Sigmoid colon (tissue), 4 donors: ENCODE measurements around the gene GAGE12F.
"Not testable (repeated sequence)": the region's sequence is repeated elsewhere in the genome, so short reads cannot be mapped to it uniquely, and the experiment has no call there.

Source experiments
- POLR2A ChIP-seq, 2 donors: fragments of 450-650 bp; IDR thresholded peaks; one replicate each; pipeline ENCODE4 v1.6.1; 2016; ENCODE audit warnings: antibody characterized with exemption in 2 of 2, mild to moderate bottlenecking in 2 of 2, moderate library complexity in 2 of 2
- POLR2AphosphoS5 ChIP-seq, 4 donors: sonication (generic); formaldehyde crosslinking; IDR thresholded peaks; one replicate each; pipeline ENCODE4 v1.6.1; 2017; ENCODE audit warnings: antibody characterized with exemption in 4 of 4
- TF ChIP-seq, protein P1 (sequence below), 4 experiments: fragments of 450-650 bp in 3 of 4; fragments of 200-600 bp in 1 of 4; IDR thresholded peaks; one replicate each; pipeline ENCODE4 v1.5.1; 2016 to 2019; ENCODE audit warnings: antibody characterized with exemption in 4 of 4, mild to moderate bottlenecking in 3 of 4, moderate library complexity in 2 of 4

DNA sequence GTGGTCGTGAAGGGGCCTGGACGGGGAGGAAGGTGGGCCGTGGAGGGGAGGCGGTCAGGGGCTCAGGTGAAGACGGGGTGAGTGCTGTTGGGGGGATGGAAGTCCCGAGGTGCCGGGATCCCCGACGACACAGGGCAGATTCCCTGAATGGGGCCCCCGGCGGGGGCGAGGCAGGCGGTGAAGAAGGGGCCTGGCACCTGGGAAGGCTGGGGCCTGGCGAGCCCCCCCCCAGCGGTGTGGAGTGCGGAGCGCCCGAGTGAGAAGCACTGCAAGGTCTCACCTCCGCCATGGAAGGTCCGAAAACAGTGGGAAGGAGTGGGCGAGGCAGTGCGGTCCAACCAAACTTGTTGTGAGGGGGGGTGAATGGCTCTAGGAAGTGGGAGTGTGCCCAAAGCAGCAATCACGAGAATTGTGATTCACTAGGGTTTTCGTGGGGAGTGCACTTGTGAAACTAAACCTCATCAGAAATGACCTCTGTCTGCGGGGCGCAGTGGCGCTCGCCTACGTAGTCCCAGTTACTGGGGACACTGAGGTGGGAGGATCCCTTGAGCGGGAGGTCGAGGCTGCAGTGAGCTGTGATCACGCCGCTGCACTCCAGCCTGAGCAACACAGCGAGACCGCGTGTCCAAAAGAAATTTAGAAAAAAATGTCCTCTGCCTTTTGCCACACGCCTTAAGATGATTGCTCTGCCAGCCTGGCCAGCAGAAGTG, 29.3 kb downstream of the GAGE12F start:
- TF ChIP-seq, protein P1, sequence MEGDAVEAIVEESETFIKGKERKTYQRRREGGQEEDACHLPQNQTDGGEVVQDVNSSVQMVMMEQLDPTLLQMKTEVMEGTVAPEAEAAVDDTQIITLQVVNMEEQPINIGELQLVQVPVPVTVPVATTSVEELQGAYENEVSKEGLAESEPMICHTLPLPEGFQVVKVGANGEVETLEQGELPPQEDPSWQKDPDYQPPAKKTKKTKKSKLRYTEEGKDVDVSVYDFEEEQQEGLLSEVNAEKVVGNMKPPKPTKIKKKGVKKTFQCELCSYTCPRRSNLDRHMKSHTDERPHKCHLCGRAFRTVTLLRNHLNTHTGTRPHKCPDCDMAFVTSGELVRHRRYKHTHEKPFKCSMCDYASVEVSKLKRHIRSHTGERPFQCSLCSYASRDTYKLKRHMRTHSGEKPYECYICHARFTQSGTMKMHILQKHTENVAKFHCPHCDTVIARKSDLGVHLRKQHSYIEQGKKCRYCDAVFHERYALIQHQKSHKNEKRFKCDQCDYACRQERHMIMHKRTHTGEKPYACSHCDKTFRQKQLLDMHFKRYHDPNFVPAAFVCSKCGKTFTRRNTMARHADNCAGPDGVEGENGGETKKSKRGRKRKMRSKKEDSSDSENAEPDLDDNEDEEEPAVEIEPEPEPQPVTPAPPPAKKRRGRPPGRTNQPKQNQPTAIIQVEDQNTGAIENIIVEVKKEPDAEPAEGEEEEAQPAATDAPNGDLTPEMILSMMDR (IDR thresholded peaks at IDR 0.05), result not testable (repeated sequence)
- TF ChIP-seq POLR2AphosphoS5, POLR2A (IDR thresholded peaks at IDR 0.05): not testable (repeated sequence)
